IPS-18c (cell line): Measurements from ENCODE around the gene REL.

Experiments used
- H3K4me3 ChIP-seq: 2 replicates; pipeline ENCODE4 v1.7.0; 2013; ENCODE audit warnings: low read depth, mild to moderate bottlenecking, low read length, moderate library complexity; ENCODE audit not compliant: insufficient read depth
- H3K9me3 ChIP-seq: one replicate; pipeline ENCODE4 v1.6.1; 2013; ENCODE audit warnings: mild to moderate bottlenecking, low read length, moderate library complexity; ENCODE audit not compliant: control insufficient read depth, insufficient read depth

Gene REL

DNA sequence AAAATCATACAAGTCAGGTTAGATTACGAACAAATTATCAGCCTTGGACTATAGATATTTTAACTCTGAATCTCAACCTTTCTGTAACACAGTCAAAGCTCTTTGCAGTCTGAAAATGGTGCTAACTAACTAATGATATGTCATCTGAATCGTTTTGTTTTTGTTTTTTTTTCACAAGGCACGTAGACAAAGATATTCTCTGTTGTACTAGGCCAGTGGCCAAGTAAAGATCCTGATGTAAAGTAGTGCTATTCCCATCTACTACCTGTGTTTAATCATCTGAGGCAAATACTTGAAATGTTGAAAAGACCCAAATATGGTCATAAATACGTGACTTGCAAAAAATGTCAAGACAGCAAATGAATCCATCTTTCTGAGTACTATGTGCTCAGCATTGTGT is 65.7 kb downstream of the REL start:
- no peak overlapping the region for H3K4me3 ChIP-seq
- H3K9me3 ChIP-seq, result peaks cover 2% of the 10 kb centered on the region

DNA sequence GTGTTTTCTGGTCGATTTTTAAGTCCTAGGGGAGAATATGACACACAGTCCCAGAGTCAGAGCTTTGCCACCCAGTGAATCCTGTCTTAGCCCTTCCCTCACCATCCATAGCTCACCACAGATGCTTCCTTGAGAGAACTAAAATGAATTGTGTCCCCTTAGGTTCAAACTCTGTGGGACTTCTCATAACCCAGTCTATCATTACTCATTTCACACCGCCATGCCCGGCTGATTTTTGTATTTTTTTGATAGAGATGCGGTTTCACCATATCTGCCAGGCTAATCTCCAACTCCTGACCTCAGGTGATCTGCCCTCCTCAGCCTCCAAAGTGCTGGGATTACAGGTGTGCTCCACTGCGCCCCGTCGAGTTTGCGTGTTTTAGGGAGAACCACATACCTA is 66.8 kb downstream of the REL start:
- H3K4me3 ChIP-seq, result no peak overlapping the region
- H3K9me3 ChIP-seq, result peaks cover 2% of the 10 kb centered on the region

DNA sequence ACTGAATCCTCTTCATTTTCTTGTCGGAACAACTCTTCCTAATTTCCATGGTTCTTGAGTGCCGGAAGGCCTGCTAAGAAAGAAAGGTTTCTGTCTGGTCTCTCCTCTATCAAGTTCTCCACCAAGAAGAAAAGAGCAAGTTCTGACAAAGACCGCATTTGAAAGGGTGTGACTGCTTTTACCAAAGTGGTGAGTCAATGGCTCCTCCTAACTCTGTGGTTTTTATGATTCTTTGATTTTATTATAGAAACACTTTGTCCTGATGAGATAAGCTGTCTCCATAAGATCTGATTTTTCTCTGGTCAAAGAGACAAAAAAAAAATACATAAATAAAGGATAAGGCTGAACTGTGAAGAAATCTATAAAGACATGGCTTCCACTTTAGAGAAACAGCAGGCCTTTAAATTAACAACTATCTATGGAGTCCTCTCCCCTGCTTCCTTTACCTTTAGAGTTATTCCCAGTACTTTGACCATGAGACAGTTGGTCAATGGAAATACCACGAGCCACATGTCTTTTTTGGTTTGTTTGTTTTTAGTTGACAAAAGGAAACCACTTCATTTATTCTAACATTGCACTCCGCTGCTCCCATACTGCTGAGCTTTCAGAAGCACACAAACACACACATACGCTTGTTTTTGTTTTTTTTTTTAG is 67.7 kb downstream of the REL start:
- peaks cover 2% of the 10 kb centered on the region for H3K9me3 ChIP-seq
- no peak overlapping the region for H3K4me3 ChIP-seq

DNA sequence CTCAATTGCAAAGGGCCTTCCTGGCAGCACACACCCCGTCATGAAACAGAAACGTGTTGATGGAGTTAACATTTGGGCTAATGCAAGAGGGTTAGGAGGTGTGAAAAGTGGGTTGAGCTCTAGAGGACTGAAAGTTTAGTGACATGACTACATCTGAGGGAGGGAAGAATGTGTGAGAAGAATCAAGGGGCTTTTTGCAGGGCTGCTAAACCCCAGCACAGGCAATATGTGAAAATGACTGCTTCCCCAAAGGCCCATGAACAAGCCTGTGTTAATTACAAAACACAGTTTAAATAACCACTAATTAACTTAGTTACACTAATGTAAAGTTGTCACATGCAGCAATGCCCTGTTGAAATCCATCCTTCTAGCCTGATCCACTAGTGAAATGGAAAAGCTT is 72.8 kb downstream of the REL start:
- H3K9me3 ChIP-seq, result peaks cover 2% of the 10 kb centered on the region
- H3K4me3 ChIP-seq, result no peak overlapping the region

- no peak overlapping the region for H3K4me3 ChIP-seq
- no peaks in the 10 kb centered on the region for H3K9me3 ChIP-seq
Observed at GRCh38 chr2:60957224-60957623, 75.8 kb downstream of the REL start.

DNA sequence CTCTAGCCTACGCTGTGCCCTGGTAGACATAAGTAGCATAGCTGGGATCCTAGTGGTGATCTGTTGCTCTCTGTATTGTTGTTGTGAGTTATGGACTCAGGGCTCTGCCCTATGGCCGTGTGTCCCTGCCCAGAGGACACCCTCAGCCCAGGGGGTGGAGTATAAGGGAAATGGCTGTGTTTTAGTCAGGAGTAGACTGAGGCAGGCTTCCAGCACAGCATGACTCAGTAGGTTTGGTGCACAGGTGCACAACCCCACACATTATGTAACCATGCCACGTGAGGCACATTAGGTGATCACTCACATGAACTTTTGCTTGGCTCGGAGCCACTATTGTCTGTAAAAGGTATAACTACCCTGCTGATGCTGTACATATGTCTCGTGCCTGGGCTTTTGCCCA is 76.3 kb downstream of the REL start:
- Histone ChIP-seq H3K9me3 (no peaks in the 10 kb centered on the region), H3K4me3 (no peak overlapping the region)

DNA sequence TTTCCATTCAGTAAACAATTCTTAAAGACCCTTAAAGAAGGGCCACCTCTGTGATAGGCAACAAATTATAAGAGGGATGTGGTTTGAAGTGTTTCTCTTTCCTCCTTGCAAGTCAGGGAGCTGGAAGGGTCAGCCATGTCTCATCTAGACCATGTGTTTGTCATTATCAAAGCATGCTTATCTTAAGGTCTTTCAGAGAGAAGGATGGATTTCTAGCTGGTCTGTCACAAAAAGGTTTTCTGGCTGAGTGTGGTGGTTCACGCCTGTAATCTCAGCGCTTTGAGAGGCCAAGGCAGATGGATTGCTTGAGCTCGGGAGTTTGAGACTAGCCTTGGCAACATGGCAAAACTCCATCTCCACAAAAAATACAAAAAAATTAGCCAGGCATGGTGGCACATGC is 77.0 kb downstream of the REL start:
- Histone ChIP-seq H3K4me3 (no peak overlapping the region), H3K9me3 (no peaks in the 10 kb centered on the region)

DNA sequence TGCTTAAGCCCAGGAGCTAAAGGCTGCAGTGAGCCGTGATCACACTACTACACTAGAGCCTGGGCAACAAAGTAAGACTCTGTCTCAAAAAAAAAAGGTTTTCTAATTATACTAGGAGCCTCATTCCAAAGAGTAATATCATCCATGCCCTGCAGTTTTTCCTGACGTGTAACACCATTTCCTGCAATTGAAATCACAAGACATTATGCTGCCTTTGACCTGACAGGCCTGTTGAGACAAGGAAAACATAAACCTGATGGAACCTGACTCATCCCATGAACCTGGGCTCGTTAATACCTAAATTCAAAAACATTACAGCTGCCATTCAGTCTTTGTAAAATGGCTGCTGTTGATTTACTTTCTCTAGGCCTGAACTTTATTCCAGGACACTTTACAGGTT is 77.4 kb downstream of the REL start:
- Histone ChIP-seq H3K4me3 (no peak overlapping the region), H3K9me3 (no peaks in the 10 kb centered on the region)

- no peak overlapping the region for H3K4me3 ChIP-seq
Observed at GRCh38 chr2:60959501-60959900, 78.1 kb downstream of the REL start.

DNA sequence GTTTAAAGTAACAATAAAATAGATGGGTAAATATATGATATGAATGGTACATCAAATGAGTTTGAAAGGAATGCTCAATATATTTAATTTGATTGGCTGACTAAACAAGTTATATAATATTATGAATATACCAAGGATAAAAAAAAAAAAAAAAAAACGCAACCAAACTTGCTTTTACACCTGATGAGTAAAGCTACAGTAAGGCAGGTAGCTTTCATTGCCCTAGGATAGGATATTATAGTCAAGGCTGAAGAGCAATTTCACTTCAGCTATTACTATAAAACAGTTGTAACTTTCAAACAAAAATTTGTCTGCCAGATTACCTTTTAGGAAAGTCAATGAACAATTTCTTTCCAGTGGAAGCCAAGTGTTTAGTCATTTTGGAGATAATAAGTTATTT is 79.3 kb downstream of the REL start:
- no peaks in the 10 kb centered on the region for H3K9me3 ChIP-seq
- H3K4me3 ChIP-seq, result no peak overlapping the region

More at GRCh38 chr2:60959501-60959900, 78.1 kb downstream of the REL start:
- H3K9me3 ChIP-seq, result no peaks in the 10 kb centered on the region

DNA sequence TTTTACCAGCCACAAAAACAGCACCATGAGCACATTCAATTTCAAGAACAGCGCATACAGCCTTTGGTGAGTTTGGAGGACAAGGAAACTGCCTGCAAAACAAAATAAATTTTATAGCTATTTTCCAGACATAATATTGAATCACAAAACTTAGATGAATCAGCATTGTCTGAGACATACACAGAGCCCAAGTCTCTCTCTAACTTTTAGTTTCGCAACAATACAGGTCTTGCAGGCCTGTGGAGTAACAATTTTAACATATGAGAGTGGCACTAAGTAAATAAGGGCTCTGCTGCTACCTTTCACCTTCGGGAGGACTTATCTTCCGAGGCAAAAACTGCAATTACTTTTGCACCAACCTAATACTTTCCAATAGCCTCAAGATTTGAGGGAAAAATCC is 80.1 kb downstream of the REL start:
- Histone ChIP-seq H3K4me3 (no peak overlapping the region), H3K9me3 (no peaks in the 10 kb centered on the region)

DNA sequence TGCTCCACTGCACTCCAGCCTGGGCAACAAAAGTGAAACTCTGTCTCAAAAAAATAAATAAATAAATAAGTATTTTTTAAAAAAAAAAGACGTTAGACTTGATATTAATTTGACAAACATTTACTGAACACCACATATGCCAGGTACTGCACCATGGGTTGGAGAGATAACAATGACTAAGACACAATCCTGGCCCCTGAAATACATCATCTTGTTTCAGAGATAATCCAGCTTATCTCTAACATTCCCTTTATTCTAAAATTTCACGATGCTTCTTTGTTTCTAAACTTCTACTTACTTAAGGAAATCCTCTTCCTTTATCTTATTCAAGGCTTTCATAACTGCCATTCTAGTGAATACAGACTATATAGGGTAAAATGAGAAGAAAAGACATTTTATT is 81.2 kb downstream of the REL start:
- no peak overlapping the region for H3K4me3 ChIP-seq
- H3K9me3 ChIP-seq, result no peaks in the 10 kb centered on the region

DNA sequence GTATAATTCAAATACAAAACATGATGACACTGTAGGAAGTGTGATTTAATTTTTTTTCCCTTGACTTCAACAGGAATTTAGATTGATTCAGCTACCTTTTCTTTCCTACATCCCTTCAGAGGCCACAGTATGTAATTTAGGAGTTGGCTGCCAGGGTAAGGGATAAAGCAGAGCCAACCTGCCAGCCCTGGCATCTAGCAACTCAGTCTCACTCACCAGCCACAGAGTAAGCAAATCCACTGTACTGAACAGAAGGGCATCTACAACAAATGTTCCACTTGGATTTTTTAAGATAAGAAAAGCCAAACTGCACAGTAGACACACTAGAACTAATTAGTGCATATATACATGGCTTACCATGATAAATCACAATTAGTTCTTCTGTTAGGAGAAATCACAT is 81.8 kb downstream of the REL start:
- Histone ChIP-seq H3K9me3 (no peaks in the 10 kb centered on the region), H3K4me3 (no peak overlapping the region)

DNA sequence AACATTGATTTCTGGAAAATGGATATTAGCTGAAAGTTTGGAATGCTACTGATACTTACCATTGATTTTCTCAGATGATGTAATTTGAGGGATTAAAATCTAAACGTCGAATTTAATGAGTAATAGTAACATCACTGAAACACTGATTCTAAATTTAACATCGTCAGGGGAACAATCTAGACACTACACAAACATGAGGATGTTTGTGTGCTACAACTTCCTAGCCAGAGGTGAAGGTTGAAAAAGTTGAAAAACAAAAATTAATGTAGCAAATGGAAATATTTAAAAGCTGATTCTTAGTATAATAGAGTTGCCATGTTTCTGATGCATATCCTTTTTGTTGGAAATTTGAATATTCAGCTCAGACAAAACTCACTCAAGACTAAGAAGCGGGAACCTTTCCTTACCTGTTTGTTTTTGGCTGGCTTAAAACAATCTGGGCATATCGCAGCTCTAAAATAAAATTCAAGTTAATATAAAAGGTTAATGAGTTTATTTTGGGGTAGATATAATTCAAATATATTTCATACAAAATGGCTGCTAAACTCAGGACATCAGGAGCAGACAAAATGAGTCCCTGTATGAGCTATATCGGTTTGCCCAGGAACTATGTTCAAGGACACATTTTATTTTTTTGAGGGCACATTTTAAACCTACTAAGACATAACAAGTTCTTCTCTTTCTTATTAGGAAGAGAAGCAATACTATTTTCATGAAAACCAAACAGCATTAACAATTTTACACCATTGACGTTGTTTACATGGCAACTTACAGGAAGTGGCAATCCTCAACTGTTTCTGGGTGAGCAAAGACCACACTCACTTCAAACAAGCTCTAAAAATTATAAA is 83.5 kb downstream of the REL start:
- Histone ChIP-seq H3K4me3 (no peak overlapping the region), H3K9me3 (no peaks in the 10 kb centered on the region)

GRCh38 chr2:60965499-60965785 is 84.1 kb downstream of the REL start:
- H3K4me3 ChIP-seq, result no peak overlapping the region
- H3K9me3 ChIP-seq, result no peaks in the 10 kb centered on the region

- no peak overlapping the region for H3K4me3 ChIP-seq
- H3K9me3 ChIP-seq, result no peaks in the 10 kb centered on the region
Observed at GRCh38 chr2:60966507-60967405, 85.4 kb downstream of the REL start.

DNA sequence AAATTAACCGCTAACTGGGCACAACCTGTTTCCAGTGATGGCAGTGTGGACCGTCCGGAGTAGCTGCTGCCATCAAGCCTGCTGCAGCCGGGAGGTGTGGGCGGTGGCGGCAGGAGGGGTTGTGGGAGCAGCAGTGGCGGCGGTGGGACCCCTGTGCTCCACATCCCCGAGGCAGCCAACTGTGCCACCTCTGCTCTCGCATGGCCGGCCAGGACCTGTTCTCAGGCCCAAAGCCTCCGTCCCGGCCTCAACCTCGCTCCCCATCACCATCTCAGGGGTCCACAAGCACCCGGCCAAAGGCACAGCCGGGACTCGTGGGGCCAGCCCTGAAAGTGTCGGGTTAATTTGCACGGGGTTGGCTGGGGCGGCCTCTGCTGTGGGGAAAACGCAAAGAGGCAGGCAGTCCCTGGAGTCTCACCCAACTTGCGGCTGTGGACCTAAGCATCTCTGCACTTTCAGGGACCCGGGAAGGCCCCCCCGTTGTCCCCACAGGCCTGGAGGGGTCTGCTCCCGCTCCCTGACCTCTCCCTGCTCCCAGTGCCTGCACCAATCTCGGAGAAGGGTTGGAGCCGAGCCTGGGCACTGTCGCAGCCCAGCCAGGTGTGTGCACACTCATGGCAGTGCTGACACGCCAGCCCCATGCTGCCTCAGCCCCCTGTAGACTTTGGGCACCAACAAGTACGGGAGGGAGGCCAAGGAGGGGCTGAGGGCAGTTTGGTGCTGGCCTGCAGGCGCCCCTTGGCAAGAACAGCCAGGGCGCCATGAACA is 91.7 kb downstream of the REL start:
- no peak overlapping the region for H3K4me3 ChIP-seq

More for the DNA sequence above, 91.7 kb downstream of the REL start:
- no peaks in the 10 kb centered on the region for H3K9me3 ChIP-seq
